Mesenchymal stem cell (in vitro differentiated cells and primary cell): Measurements from ENCODE around the gene TUBGCP6.

Source experiments
- DNase-seq: peaks from one replicate; pipeline ENCODE4 v3.0.0-alpha.2; 2013
- H2AFZ ChIP-seq: one replicate; pipeline ENCODE4 v1.6.1; 2013; ENCODE audit warnings: low read depth, mild to moderate bottlenecking, control low read depth, inconsistent platforms, low read length, moderate library complexity
- H2AK5ac ChIP-seq: 2 replicates; pipeline ENCODE4 v1.6.1; 2013; ENCODE audit warnings: low read length, moderate library complexity, mild to moderate bottlenecking, inconsistent platforms; ENCODE audit not compliant: severe bottlenecking
- H2BK120ac ChIP-seq: one replicate; pipeline ENCODE4 v1.6.1; 2013; ENCODE audit warnings: low read depth, mild to moderate bottlenecking, inconsistent platforms, low read length, moderate library complexity
- H2BK12ac ChIP-seq, 2 experiments: one replicate each; pipeline ENCODE4 v1.6.1; 2013; ENCODE audit warnings: inconsistent platforms in 2 of 2, low read length in 2 of 2, mild to moderate bottlenecking in 2 of 2, moderate library complexity in 2 of 2, control low read depth in 1 of 2
- H2BK15ac ChIP-seq: one replicate; pipeline ENCODE4 v1.6.1; 2013; ENCODE audit warnings: mild to moderate bottlenecking, low read depth, inconsistent platforms; ENCODE audit not compliant: poor library complexity, severe bottlenecking
- H2BK5ac ChIP-seq: 2 replicates; pipeline ENCODE4 v1.6.1; 2013; ENCODE audit warnings: low read depth, mild to moderate bottlenecking, low read length, control low read depth, inconsistent platforms; ENCODE audit not compliant: poor library complexity, severe bottlenecking
- H3K14ac ChIP-seq, 2 experiments: one replicate each; pipeline ENCODE4 v1.6.1; 2013; ENCODE audit warnings: inconsistent platforms in 2 of 2, low read length in 2 of 2, control low read depth in 1 of 2, mild to moderate bottlenecking in 1 of 2, moderate library complexity in 1 of 2
- H3K18ac ChIP-seq, 2 experiments: one replicate each; pipeline ENCODE4 v1.6.1; 2013; ENCODE audit warnings: inconsistent platforms in 2 of 2, low read length in 2 of 2, control low read depth in 1 of 2, low read depth in 1 of 2, mild to moderate bottlenecking in 1 of 2
- H3K23ac ChIP-seq, 2 experiments: one replicate each; pipeline ENCODE4 v1.6.1; 2013; ENCODE audit warnings: inconsistent platforms in 2 of 2, low read length in 2 of 2, mild to moderate bottlenecking in 2 of 2, moderate library complexity in 2 of 2, control low read depth in 1 of 2
- H3K27ac ChIP-seq: 2 replicates; pipeline ENCODE4 v1.5.1; 2013; ENCODE audit warnings: mild to moderate bottlenecking, moderate library complexity, low read length, control low read depth, inconsistent platforms; ENCODE audit not compliant: poor library complexity, severe bottlenecking
- H3K27me3 ChIP-seq, 2 experiments: 2 replicates each; pipeline versions ENCODE4 v1.6.1 to v1.7.0; 2013; ENCODE audit warnings: low read length in 2 of 2, mild to moderate bottlenecking in 2 of 2, moderate library complexity in 2 of 2, control low read depth in 1 of 2, inconsistent platforms in 1 of 2; ENCODE audit not compliant: control insufficient read depth in 1 of 2, insufficient read depth in 1 of 2
- H3K36me3 ChIP-seq, 2 experiments: 2 replicates each; pipeline versions ENCODE4 v1.6.1 to v1.7.0; 2013; ENCODE audit warnings: low read length in 2 of 2, control low read depth in 1 of 2, inconsistent platforms in 1 of 2, low read depth in 1 of 2, mild to moderate bottlenecking in 1 of 2; ENCODE audit not compliant: insufficient read depth in 2 of 2, control insufficient read depth in 1 of 2
- H3K4ac ChIP-seq, 2 experiments: one replicate each; pipeline ENCODE4 v1.6.1; 2013; ENCODE audit warnings: inconsistent platforms in 2 of 2, low read length in 2 of 2, mild to moderate bottlenecking in 2 of 2, moderate library complexity in 2 of 2, control low read depth in 1 of 2, low read depth in 1 of 2
- H3K4me1 ChIP-seq: 2 replicates; pipeline ENCODE4 v1.6.1; 2013; ENCODE audit warnings: low read depth, low read length, control low read depth; ENCODE audit not compliant: control insufficient read depth, insufficient read depth
- H3K4me2 ChIP-seq: 2 replicates; pipeline ENCODE4 v1.6.1; 2013; ENCODE audit warnings: low read length, mild to moderate bottlenecking, inconsistent platforms; ENCODE audit not compliant: poor library complexity, severe bottlenecking
- H3K4me3 ChIP-seq, 2 experiments: 2 replicates each; pipeline versions ENCODE4 v1.5.1 to v1.7.0; 2013; ENCODE audit warnings: low read length in 2 of 2, mild to moderate bottlenecking in 2 of 2, control low read depth in 1 of 2, low read depth in 1 of 2; ENCODE audit not compliant: insufficient read depth in 1 of 2
- H3K79me1 ChIP-seq: replicated peaks from 2 replicates; pipeline ENCODE4 v1.6.1; 2013; ENCODE audit warnings: mild to moderate bottlenecking, control low read depth, low read length, inconsistent platforms; ENCODE audit not compliant: poor library complexity, severe bottlenecking
- H3K9ac ChIP-seq: 2 replicates; pipeline ENCODE4 v1.7.0; 2013; ENCODE audit warnings: mild to moderate bottlenecking, low read length, moderate library complexity
- H3K9me3 ChIP-seq: 2 replicates; pipeline ENCODE4 v1.7.0; 2013; ENCODE audit warnings: mild to moderate bottlenecking, low read length; ENCODE audit not compliant: control insufficient read depth
- H4K8ac ChIP-seq: one replicate; pipeline ENCODE4 v1.6.1; 2013; ENCODE audit warnings: inconsistent platforms, mild to moderate bottlenecking, low read length, moderate library complexity
- H4K91ac ChIP-seq: one replicate; pipeline ENCODE4 v1.6.1; 2013; ENCODE audit warnings: mild to moderate bottlenecking, low read length, inconsistent platforms
- WGBS: methylation state at CpG from one replicate; pipeline ENCODE4 v1.1.7; 2013; ENCODE audit warnings: mixed read lengths; 5-methylcytosine and 5-hydroxymethylcytosine counted together

Gene TUBGCP6

DNA sequence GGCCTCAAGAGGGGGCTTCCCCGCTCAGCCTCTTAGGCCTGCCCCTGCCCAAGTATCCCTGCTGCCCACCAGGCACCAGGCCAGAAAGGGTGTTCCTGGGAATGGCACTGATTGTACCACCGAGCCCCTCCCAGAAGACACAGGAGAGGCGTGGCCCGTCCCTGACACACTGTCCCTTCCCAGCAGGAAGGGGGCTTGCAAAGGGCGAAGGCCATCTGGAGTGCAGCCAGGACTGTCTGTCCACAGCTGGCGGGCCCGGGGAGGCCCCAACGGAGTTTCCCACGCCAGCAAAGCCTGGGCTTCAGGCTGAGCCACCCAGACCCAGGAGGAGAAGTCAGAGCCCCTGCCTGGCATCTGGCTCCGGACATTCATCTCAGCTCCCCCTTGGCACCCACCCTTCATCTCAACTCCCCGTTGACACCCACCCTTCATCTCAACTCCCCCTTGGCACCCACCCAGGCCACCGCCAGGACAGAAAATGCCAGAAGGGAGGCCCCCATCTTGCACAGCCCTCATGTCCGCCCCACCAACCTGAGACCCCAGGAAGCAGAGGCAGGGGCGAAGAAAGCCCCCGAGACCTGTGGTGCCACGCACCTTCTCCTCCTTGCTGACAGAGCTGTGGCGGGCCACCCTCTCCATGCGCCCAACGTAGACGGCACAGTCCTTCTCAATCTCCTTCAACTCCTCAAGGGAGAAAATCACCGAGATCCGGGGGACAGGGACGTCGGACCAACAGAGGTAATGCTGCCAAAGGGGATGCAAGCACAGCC lies 19.4 kb downstream of the TUBGCP6 start:
- no peak overlapping the region for H3K27ac ChIP-seq
- H3K9ac ChIP-seq: no peak overlapping the region
- H4K91ac ChIP-seq: no peak overlapping the region
- H3K4ac ChIP-seq: no peak overlapping the region
- no peak overlapping the region for H3K14ac ChIP-seq
- 95% methylated on average over 24 of the region's 24 CpGs for WGBS
- no peak overlapping the region for H3K18ac ChIP-seq
- no peaks in the 10 kb centered on the region for H3K27me3 ChIP-seq
- no peak overlapping the region for H4K8ac ChIP-seq
- peaks cover 2% of the 10 kb centered on the region for H3K4me1 ChIP-seq
- no peaks in the 10 kb centered on the region for H3K9me3 ChIP-seq
- DNase-seq: no peak
- no peak overlapping the region for H2AK5ac ChIP-seq
- no peak overlapping the region for H2BK12ac ChIP-seq
- H3K4me2 ChIP-seq: no peak overlapping the region
- peaks cover 38% of the 10 kb centered on the region for H3K79me1 ChIP-seq
- no peak overlapping the region for H2BK5ac ChIP-seq
- no peak overlapping the region for H2BK15ac ChIP-seq
- no peak overlapping the region for H3K23ac ChIP-seq
- H2BK120ac ChIP-seq: no peak overlapping the region
- H3K36me3 ChIP-seq: peaks cover 70 to 94% of the 10 kb centered on the region in 2 experiments
- no peak overlapping the region for H2AFZ ChIP-seq
- H3K4me3 ChIP-seq: no peak overlapping the region

DNA sequence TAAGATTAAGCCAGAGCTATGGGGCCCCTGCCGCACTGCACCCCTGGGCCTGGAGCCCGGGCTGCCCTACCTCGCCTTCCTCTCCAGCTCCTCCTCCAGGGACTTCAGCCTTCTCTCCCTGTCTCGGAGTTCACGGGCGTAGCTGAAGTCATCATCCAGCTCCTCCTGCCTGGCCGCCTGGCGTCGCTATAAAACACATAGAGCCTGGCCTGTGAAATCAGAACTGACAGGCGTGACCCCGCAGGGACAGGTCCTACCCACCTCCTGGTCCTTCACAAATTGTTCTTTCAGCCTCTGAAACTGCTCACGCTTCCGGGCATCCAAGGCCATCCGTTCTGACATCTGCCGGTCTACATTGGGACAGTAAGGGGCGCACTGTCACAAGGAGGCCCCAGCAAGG lies 20.8 kb downstream of the TUBGCP6 start:
- Histone ChIP-seq H2AK5ac (no peak overlapping the region), H3K27ac (no peak overlapping the region), H3K18ac (no peak overlapping the region), H4K8ac (no peak overlapping the region), H3K79me1 (peaks cover 38% of the 10 kb centered on the region), H3K36me3 (peaks cover 73 to 98% of the 10 kb centered on the region in 2 experiments), H3K9ac (no peak overlapping the region), H3K23ac (no peak overlapping the region), H4K91ac (no peak overlapping the region), H3K9me3 (no peaks in the 10 kb centered on the region), H2AFZ (no peak overlapping the region), H3K14ac (no peak overlapping the region), H3K4me2 (no peak overlapping the region), H3K4ac (no peak overlapping the region), H3K4me1 (peaks cover 9% of the 10 kb centered on the region), H2BK5ac (no peak overlapping the region), H2BK12ac (no peak overlapping the region), H3K4me3 (no peak overlapping the region), H3K27me3 (no peaks in the 10 kb centered on the region), H2BK120ac (no peak overlapping the region), H2BK15ac (no peak overlapping the region)
- WGBS: 95% methylated on average over 16 of the region's 16 CpGs
- DNase-seq: no peak

- H3K9ac ChIP-seq: no peak overlapping the region
- H3K4me1 ChIP-seq: peaks cover 10% of the 10 kb centered on the region
- WGBS: 93% methylated on average over 8 of the region's 8 CpGs
- no peak overlapping the region for H3K18ac ChIP-seq
- H4K91ac ChIP-seq: no peak overlapping the region
- no peak overlapping the region for H3K14ac ChIP-seq
- no peak overlapping the region for H2BK5ac ChIP-seq
- no peak overlapping the region for H4K8ac ChIP-seq
- no peak overlapping the region for H2BK12ac ChIP-seq
- H2BK15ac ChIP-seq: no peak overlapping the region
- H3K36me3 ChIP-seq: peaks cover 88 to 98% of the 10 kb centered on the region in 2 experiments
- H3K23ac ChIP-seq: no peak overlapping the region
- no peak overlapping the region for H2BK120ac ChIP-seq
- no peak overlapping the region for H3K4me3 ChIP-seq
- H3K79me1 ChIP-seq: peaks cover 27% of the 10 kb centered on the region
- H3K4ac ChIP-seq: no peak overlapping the region
- no peak overlapping the region for H3K4me2 ChIP-seq
- DNase-seq: no peak
- H2AFZ ChIP-seq: no peak overlapping the region
- H3K27ac ChIP-seq: no peak overlapping the region
- no peaks in the 10 kb centered on the region for H3K27me3 ChIP-seq
- H2AK5ac ChIP-seq: no peak overlapping the region
- no peaks in the 10 kb centered on the region for H3K9me3 ChIP-seq
Observed at GRCh38 chr22:50222508-50222907, 22.3 kb downstream of the TUBGCP6 start.

DNA sequence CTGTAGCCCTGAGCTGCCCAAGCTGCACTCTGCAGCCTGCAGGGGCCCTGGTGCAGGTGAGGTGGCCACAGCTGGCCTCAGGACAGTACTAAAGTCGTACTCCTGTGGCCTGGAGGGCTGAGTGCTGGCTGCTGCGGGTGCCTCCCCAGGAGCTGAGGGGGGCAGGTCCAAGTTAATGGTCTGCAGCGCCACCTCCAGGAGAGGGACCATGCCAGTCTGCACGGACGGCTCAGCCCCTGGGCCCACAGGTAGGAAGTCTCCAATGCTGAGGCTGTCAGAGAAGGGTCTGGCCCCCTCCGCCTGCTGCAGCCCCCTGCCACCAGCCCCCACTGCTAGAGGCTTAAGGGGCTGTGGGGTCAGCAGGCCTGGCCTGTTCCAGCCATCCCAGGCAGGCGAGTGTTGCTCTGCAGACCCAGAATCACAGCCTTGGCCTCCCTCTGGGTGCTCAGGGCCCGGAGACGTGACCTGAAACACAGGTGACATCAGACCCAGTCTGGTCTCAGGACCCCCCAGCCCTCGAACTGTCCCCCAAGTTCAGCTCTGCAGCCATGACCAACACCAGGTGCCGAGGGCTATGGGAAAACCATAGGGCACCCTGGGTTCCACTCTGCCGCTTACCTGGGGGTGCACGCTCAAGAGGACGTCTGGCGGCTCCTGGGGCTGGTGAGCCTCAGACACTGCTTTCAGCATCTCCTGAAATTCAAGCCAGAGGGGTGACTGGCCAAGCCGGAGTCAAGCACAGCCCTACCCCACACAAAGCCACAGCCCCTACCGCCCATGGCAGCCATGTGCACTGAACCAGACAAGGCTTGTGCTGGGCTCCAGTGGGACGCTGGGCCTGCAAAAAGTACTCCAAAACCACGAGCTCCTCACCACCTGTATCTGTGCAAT lies 23.2 kb downstream of the TUBGCP6 start:
- H3K27ac ChIP-seq: no peak overlapping the region
- H3K4me2 ChIP-seq: no peak overlapping the region
- no peak overlapping the region for H3K9ac ChIP-seq
- H4K91ac ChIP-seq: no peak overlapping the region
- peaks cover 27% of the 10 kb centered on the region for H3K79me1 ChIP-seq
- no peaks in the 10 kb centered on the region for H3K27me3 ChIP-seq
- no peak overlapping the region for H2BK5ac ChIP-seq
- H3K9me3 ChIP-seq: no peaks in the 10 kb centered on the region
- H3K36me3 ChIP-seq: peaks cover 90 to 98% of the 10 kb centered on the region in 2 experiments
- no peak overlapping the region for H2AFZ ChIP-seq
- H3K4me3 ChIP-seq: no peak overlapping the region
- peaks cover 10% of the 10 kb centered on the region for H3K4me1 ChIP-seq
- DNase-seq: no peak
- no peak overlapping the region for H2BK15ac ChIP-seq
- no peak overlapping the region for H2AK5ac ChIP-seq
- H3K23ac ChIP-seq: no peak overlapping the region
- WGBS: 95% methylated on average over 19 of the region's 19 CpGs
- H2BK12ac ChIP-seq: no peak overlapping the region
- no peak overlapping the region for H3K14ac ChIP-seq
- H2BK120ac ChIP-seq: no peak overlapping the region
- no peak overlapping the region for H3K18ac ChIP-seq
- no peak overlapping the region for H3K4ac ChIP-seq
- no peak overlapping the region for H4K8ac ChIP-seq
